ENCODE results near the gene ZNF425. TPM values are rescaled to one million over a fixed set of nuclear protein-coding genes. Genes with fewer than 3 reads are reported as not detected.
"Not testable (repeated sequence)": the region's sequence is repeated elsewhere in the genome, so short reads cannot be mapped to it uniquely, and the experiment has no call there.

The ZNF425 gene
- total RNA-seq, 1 donor = 0.10 TPM

GRCh38 chr7:149145031-149145845 is 19.1 kb upstream of the ZNF425 start:
- H3K9me3 ChIP-seq (ENCODE audit: low read depth, low read length) = no peaks in the 10 kb centered on the region
- H3K4me3 ChIP-seq (ENCODE audit: low read length) = no peak overlapping the region
- H3K4me1 ChIP-seq (ENCODE audit: insufficient read depth, low read length) = peaks cover 44% of the 10 kb centered on the region
- no peaks in the 10 kb centered on the region for H3K27me3 ChIP-seq (ENCODE audit: insufficient read depth, low read length)

- H3K4me1 ChIP-seq (ENCODE audit: insufficient read depth, low read length) = peaks cover 43% of the 10 kb centered on the region
- H3K4me3 ChIP-seq (ENCODE audit: low read length); H3K27me3 ChIP-seq (ENCODE audit: insufficient read depth, low read length); H3K9me3 ChIP-seq (ENCODE audit: low read depth, low read length): not testable (repeated sequence)
Measured at GRCh38 chr7:149144436-149144922, 18.4 kb upstream of the ZNF425 start.

DNA sequence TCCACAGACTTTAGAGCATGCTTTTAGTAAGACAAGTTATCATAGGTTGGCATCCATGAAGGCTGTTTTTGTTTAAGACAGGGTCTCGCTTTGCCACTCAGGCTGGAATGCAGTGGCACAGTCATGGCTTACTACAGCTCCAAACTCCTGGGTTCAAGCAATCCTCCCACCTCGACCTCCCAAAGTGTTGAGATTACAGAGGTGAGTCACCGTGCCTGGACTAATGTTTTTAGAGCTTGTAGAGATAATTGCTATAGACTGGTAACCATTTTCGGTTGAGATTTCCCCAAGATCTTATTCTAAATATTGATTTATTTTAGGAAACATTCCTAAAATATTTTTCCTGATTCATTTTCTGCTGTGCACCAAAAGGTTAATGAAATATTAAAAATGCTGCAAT is 15.8 kb upstream of the ZNF425 start:
- H3K27me3 ChIP-seq (ENCODE audit: insufficient read depth, low read length) = no peaks in the 10 kb centered on the region
- no peaks in the 10 kb centered on the region for H3K9me3 ChIP-seq (ENCODE audit: low read depth, low read length)
- no peak overlapping the region for H3K4me3 ChIP-seq (ENCODE audit: low read length)
- peaks cover 27% of the 10 kb centered on the region for H3K4me1 ChIP-seq (ENCODE audit: insufficient read depth, low read length)

GRCh38 chr7:149140831-149141230 is 14.7 kb upstream of the ZNF425 start:
- no peaks in the 10 kb centered on the region for H3K27me3 ChIP-seq (ENCODE audit: insufficient read depth, low read length)
- H3K4me3 ChIP-seq (ENCODE audit: low read length) = no peak overlapping the region
- H3K9me3 ChIP-seq (ENCODE audit: low read depth, low read length) = no peaks in the 10 kb centered on the region
- peaks cover 16% of the 10 kb centered on the region for H3K4me1 ChIP-seq (ENCODE audit: insufficient read depth, low read length)

DNA sequence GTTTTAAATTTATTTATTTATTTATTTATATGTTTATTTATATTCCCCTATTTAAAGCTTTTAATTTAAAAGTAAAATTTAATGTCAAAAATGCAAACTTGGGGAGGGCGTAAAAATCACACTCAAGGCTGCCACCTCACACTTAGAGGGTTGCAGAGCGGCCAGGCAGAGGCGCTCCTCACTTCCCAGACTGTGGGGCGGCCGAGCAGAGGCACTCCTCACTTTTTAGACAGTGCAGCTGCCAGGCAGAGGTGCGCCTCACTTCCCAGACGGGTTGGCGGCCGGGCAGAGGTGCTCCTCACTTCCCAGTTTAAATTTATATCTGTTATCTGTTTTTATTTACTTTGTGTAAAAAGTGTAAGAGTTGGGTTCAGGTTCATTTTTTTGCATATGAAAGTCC is 10.0 kb upstream of the ZNF425 start:
- Histone ChIP-seq H3K4me3 (ENCODE audit: low read length) (no peak overlapping the region), H3K4me1 (ENCODE audit: insufficient read depth, low read length) (no peaks in the 10 kb centered on the region), H3K9me3 (ENCODE audit: low read depth, low read length) (peaks cover 5% of the 10 kb centered on the region), H3K27me3 (ENCODE audit: insufficient read depth, low read length) (no peaks in the 10 kb centered on the region)

DNA sequence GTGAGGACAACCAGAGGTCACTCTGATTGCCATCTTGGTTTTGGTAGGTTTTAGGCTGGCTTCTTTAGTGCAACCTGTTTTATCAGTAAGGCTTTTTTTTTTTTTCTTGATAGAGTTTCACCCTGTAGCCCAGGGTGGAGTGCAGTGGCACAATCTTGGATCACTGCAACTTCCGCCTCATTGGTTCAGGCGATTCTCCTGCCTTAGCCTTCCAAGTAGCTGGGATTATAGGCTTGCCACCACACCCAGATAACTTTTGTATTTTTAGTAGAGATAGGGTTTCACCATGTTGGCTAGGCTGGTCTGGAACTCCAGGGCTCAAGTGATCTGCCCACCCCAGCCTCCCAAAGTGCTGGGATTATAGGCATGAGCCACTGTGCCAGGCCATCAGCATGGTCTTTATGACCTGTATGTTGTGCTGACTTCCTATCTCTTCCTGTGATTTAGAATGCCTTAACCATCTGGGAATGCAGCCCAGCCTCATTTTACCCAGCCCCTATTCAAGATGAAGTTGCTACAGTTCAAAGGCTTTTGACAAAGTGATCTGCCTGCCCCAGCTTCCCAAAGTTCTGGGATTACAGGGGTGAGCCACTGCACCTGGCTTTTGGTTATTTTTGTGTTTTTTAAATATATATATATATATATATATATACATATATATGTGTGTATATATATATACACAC is 7.0 kb upstream of the ZNF425 start:
- H3K4me3 ChIP-seq (ENCODE audit: low read length) = no peak overlapping the region
- peaks cover 15% of the 10 kb centered on the region for H3K9me3 ChIP-seq (ENCODE audit: low read depth, low read length)
- no peaks in the 10 kb centered on the region for H3K27me3 ChIP-seq (ENCODE audit: insufficient read depth, low read length)
- peaks cover under 1% of the 10 kb centered on the region for H3K4me1 ChIP-seq (ENCODE audit: insufficient read depth, low read length)

DNA sequence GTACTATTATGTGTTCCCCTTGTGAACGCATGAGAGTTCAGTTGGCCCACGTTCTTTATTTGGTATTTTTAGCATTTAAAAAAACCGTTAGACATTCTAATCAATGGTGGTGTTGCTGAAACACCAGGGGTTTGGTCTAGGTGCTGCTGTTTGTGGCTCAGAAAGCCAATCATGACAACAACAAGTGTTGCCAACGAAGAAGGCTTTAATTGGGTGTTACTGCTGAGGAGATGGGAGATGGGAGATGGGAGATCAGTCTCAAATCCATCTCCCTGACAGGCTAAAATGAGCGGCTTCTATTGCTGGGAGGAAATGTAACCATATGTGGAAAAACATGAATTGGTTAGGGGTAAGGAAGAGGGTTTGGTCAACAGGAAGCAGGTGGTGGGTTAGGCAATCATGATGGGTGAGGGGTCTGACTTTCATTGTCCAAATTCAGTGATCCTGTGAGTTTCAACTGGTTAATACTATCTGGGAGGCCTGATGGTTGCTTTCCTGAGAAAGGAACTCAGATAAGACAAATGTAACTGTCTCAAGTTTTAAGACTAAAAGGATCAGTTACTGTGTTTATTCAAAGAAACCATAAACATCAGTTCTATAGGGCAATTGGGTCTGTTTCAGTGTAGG is 4.6 kb upstream of the ZNF425 start:
- Histone ChIP-seq H3K9me3 (ENCODE audit: low read depth, low read length) (peaks cover 15% of the 10 kb centered on the region), H3K4me1 (ENCODE audit: insufficient read depth, low read length) (peaks cover 8% of the 10 kb centered on the region), H3K4me3 (ENCODE audit: low read length) (no peak overlapping the region), H3K27me3 (ENCODE audit: insufficient read depth, low read length) (no peaks in the 10 kb centered on the region)

DNA sequence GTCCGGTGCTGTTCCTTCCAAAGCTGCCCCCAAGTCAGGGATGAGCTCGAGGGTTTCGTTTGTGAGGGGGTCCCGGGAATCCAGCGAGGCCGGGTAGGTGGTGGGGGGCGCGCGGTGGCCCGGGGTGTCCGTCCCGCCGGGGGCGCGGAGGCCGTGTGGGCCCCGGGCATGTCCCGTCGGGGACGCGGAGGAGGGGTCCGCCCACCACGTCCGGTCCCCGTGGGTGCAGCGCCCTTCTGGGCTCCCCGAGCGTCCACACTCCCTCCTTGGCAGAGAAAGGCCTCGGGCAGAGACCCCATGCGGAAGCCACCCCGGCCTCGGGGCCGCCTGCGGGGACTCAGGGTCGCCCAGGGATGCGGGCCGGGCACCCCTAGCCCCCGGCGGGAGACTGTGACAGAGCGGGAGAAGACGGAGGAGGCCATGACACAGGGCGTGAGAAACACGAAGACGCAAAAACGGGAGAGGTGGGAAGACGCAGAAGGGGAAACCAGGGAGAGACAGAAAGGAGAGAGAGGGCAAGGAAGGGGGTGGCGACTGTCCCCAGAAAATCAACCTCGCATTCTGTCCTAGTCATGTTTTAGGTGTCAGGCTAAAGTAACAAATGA is 640 bp upstream of the ZNF425 start:
- Histone ChIP-seq H3K4me3 (ENCODE audit: low read length) (peak overlapping the region; percentile 88), H3K27me3 (ENCODE audit: insufficient read depth, low read length) (no peaks in the 10 kb centered on the region), H3K9me3 (ENCODE audit: low read depth, low read length) (peaks cover 15% of the 10 kb centered on the region), H3K4me1 (ENCODE audit: insufficient read depth, low read length) (peaks cover 16% of the 10 kb centered on the region)

- Histone ChIP-seq H3K27me3 (ENCODE audit: insufficient read depth, low read length) (no peaks in the 10 kb centered on the region), H3K9me3 (ENCODE audit: low read depth, low read length) (peaks cover 1% of the 10 kb centered on the region), H3K4me1 (ENCODE audit: insufficient read depth, low read length) (peaks cover 16% of the 10 kb centered on the region), H3K4me3 (ENCODE audit: low read length) (peak overlapping the region; percentile 88)
Measured at GRCh38 chr7:149125189-149125862, 798 bp downstream of the ZNF425 start.

DNA sequence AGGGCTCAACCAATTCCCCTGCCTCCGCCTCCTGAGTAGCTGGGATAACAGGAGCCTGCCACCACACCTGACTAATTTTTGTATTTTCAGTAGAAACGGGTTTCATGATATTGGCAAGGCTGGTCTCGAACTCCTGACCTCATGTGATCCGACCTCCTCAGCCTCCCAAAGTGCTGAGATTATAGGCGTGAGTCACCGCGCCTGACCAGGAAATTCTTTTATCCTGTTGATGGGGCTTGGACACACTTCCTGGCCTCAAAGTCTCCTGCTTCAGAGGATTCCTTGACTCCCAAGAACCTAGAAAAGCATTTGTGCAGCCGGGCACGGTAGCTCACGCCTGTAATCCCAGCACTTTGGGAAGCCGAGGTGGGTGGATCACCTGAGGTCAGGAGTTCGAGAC is 16.2 kb downstream of the ZNF425 start:
- no peaks in the 10 kb centered on the region for H3K4me1 ChIP-seq (ENCODE audit: insufficient read depth, low read length)
- no peaks in the 10 kb centered on the region for H3K27me3 ChIP-seq (ENCODE audit: insufficient read depth, low read length)
- no peaks in the 10 kb centered on the region for H3K9me3 ChIP-seq (ENCODE audit: low read depth, low read length)
- H3K4me3 ChIP-seq (ENCODE audit: low read length) = no peak overlapping the region

GRCh38 chr7:149104749-149105148 is 21.4 kb downstream of the ZNF425 start:
- Histone ChIP-seq H3K4me3 (ENCODE audit: low read length) (no peak overlapping the region), H3K9me3 (ENCODE audit: low read depth, low read length) (no peaks in the 10 kb centered on the region), H3K4me1 (ENCODE audit: insufficient read depth, low read length) (no peaks in the 10 kb centered on the region), H3K27me3 (ENCODE audit: insufficient read depth, low read length) (no peaks in the 10 kb centered on the region)

GRCh38 chr7:149104214-149104613 is 21.9 kb downstream of the ZNF425 start:
- Histone ChIP-seq H3K9me3 (ENCODE audit: low read depth, low read length) (no peaks in the 10 kb centered on the region), H3K27me3 (ENCODE audit: insufficient read depth, low read length) (no peaks in the 10 kb centered on the region), H3K4me1 (ENCODE audit: insufficient read depth, low read length) (no peaks in the 10 kb centered on the region), H3K4me3 (ENCODE audit: low read length) (no peak overlapping the region)

DNA sequence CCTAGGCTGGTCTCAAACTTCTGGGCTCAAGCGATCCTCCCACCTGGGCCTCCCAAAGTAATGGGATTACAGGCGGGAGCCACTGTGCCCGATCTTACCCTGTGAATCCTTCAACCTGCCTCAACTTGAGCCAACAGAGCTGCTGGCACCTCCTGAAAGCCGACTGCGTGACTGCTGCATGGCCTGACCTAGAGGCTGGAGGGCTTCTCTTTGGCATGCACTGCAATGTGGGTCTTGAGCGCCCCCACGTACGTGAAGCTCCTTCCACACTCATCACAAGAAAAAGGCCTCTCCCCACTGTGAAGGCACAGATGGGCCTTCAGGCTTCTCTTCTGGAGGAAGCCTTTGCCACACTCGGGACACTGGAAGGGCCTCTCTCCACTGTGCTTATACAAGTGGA is 22.7 kb downstream of the ZNF425 start:
- Histone ChIP-seq H3K27me3 (ENCODE audit: insufficient read depth, low read length) (no peaks in the 10 kb centered on the region), H3K4me3 (ENCODE audit: low read length) (no peak overlapping the region), H3K4me1 (ENCODE audit: insufficient read depth, low read length) (no peaks in the 10 kb centered on the region), H3K9me3 (ENCODE audit: low read depth, low read length) (no peaks in the 10 kb centered on the region)

DNA sequence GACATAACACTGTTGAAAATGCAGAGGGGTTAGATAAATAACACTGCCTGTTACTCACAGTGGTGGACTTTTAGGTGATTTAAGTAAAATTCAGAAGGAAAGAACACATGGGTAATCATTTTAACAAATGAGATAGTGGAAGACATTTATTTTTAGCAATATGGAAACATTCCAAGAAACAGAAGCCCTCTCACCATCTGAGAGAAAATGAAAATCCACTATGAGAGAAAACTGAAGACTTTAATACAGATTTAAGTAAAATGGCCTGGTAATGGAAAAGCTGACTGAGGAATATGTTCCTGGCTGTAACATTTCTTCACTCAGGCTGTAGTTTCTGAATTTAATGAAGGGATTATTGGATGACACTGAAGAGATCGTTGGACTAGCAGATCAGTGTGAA is 23.5 kb downstream of the ZNF425 start:
- no peak overlapping the region for H3K4me3 ChIP-seq (ENCODE audit: low read length)
- no peaks in the 10 kb centered on the region for H3K27me3 ChIP-seq (ENCODE audit: insufficient read depth, low read length)
- H3K4me1 ChIP-seq (ENCODE audit: insufficient read depth, low read length) = no peaks in the 10 kb centered on the region
- no peaks in the 10 kb centered on the region for H3K9me3 ChIP-seq (ENCODE audit: low read depth, low read length)

Measured in mononuclear cell (primary cell).